Jurkat, Clone E6-1 (cell line): ENCODE measurements around the gene STK25.

Source experiments
- DNase-seq: peaks from one replicate; pipeline ENCODE4 v3.0.0-alpha.2; 2011; ENCODE audit warnings: low read depth, low spot score
- H3K4me3 ChIP-seq: 2 replicates; pipeline ENCODE4 v1.5.1; 2011; ENCODE audit warnings: mild to moderate bottlenecking, low read length, control low read depth, moderate library complexity

The STK25 gene

DNA sequence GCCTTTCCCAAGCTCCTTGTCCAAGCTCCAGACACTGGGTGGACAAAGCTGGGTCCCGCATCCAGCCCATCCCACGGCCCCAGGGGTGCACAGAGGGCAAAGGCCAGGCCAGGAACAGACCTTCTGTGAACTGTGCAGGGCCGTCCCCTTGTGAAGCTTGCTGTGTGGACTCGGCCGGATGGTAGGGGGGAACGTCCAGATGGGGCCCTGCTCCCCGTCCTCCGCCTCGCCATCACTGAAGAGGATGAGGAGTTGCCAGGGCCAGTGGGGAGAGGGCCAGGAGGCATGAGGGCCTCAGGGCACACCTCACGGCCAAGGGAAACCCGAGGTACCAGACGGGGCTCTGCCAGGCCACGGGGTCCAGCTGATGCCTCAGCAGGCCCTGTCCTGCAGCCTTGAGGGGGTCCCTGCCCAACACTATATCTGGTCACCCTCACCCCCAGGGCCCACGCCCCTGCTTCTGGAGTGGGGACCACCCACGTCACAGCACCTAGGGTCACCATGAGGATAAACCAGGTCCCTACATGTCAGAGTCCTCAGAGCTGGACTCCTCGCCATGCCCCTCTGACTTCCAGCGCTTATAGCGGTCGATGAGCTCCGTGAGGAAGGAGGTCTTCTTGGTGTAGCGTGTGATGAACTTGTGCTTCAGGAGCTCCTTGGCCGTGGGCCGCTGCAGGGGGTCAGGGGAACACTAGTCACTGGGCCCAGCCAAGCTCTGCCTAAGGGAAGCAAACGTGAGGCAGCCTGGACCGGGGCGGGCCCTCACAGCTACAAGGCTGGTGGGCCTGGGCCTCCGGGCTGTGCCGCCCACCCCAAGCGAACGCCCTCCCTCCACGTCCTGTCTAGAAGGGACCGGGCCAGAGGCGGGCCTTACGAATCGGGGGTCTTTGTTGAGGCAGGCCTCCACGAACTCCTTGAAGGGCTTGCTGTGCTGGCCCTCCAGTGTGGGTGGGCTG lies 10.0 kb downstream of the STK25 start:
- DNase-seq, result no peak
- no peak overlapping the region for H3K4me3 ChIP-seq

DNA sequence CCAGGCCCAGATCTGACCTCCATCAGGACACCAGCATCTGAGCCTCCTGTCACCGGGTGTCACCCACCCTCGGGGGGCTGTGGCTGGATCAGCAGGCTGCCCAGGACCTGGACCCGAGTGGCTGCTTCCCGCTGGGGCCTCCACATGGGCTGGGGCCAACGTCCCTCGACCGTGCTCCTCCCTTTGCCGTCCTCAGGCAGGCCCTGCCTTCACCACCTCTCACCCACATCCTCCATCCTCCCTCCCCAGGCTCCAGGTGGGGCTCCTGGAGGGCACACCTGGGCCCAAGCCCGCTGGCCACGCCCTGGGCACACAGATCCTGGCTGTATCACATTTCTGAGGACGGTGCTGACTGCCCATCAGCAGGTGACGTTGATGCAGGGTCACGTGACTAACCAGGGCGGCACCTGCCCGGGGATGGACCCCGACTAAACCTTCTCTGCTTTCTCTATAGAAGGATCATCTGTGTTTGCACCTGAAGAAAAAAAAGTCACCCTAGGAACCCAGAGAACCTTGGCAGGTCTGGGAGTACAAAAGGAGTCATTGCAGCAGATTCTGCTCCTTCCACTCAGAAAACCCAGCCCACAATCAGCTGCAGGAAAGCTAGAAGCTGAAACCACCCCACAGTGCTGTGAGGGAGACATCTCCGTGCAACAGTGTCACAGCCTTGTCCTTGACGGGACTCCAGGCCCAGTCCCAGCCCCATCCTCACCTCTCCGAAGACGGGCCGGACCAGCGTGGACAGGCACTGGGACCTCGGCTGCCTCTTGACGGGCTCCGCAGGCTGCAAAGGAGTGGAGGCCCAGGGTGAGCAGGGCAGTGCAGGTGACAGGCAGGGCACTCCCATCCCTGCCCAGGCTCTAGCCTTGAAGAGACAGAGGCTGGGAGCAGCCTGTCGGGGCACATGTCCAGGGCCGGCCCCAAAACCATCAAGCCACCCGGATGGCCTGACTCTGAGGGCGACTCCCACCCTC lies 11.2 kb downstream of the STK25 start:
- no peak for DNase-seq
- H3K4me3 ChIP-seq, result no peak overlapping the region

DNA sequence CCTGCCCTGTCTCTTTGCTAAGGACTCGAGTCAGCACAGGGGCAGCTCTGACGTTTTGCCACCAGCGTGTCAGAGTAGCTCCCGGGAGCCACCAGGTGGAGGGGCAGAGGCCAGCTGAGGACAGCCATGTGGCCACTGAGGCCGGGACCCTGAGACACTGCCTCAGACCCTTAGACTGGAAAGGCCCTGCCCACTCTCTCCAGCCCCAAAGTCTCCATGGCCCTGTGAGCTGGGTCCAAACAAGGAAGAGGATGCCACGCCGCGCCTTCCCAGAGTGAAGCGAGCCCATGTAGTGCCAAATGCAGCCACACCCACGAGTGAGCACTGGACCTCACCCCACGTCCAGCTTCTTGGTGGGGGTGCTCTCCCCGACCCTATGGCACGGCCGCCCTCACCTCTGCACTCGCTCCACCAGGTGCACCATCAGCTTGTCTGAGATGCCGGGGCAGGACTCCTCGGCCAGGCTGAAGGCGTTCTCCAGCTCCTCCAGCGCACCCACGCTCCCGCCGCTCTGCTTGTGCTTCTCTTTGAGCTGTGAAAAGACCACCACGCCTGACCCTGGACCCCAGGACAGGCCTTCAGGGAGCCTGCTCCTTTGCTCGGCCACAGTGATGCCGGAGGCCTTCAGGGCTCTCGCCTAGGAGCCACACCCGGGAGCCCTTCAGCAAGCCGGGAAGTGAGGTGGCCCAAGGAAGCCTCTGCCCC lies 12.2 kb downstream of the STK25 start:
- H3K4me3 ChIP-seq, result no peak overlapping the region
- no peak for DNase-seq

DNA sequence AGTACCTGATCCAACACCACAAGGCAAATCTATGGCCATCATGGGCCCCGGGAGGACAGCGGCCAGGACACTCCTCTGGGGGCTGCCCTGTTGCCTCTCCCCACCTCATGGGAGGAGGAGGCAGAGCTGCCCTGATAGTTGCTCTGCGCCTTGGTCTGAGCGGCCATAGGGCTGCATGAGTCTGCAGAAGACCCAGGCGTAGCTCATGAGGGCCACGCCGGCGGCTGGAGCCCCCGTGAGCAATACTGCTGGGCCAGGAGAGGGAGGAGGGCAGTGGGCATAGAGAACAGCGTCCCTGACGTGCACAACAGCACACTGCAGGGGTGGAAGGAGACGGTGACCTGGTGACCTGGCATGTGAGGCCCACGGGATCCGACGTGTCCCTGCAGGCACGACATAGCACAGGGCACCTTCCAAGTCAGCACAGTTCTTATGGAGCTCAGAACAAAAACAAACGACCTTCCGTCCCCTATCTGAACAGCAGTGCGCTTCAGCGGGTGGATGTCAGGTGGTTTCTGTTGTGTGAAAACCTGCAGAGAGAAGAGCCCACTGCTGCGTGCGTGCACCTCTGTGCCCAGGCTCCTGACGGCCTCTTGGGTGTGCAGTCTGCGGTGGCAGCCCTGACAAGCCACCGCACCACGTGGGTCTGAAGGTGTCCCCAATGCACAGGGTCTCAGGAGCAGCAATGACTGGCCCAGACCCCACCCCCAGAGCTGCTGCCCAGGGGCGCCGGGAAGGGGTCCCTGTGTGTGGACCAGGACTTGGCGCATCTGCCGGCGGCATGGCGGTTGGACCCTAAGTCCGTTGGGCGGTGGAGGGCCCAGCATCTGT lies 13.0 kb downstream of the STK25 start:
- no peak for DNase-seq
- H3K4me3 ChIP-seq, result no peak overlapping the region

DNA sequence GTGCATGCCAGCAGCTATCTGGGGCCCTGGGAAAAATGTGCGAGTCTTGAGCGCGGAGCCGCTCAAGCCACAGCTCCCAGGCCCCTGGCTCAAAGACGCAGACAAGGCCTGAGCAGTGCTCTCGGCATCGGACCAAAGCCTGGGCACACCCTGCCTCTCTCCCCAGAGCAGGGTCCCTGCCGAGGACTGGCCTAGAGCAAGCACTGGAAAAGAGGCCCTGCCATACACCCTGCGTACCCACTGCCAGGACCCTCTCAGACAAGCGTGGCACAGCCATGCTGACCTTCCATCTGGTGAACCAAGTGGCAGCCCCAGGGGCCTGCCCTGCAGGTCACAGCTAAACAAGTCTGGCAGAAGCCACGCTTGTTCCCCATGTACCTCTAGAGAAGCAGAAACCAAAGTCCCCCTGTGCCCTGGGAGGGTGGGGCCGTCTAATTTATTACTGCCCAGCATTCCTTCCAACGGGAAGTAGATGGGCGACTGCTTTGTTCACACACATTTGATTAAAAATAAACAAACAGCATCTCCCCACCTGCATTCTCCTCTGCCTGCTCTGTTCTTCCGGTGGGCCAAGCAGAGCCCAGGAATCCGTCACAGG lies 14.0 kb downstream of the STK25 start:
- no peak for DNase-seq
- no peak overlapping the region for H3K4me3 ChIP-seq

DNA sequence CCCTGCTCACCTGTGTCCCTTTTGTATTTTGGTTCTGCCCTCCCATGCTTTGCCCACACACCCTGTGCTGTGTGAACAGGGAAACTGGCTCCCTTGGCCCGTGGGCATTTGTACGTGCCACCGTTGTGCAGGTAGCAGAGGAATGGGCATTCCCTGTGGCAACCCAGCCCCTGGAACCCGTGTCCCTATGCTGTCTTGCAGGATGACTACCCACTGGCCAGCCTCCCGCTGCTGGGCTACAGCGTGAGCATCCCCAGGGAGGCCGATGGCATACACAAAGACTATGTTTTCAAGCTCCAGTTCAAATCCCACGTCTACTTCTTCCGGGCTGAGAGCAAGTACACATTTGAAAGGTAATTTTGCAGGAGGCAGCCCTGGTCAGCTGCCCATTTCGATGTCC lies 15.3 kb downstream of the STK25 start:
- no peak overlapping the region for H3K4me3 ChIP-seq
- DNase-seq, result no peak

DNA sequence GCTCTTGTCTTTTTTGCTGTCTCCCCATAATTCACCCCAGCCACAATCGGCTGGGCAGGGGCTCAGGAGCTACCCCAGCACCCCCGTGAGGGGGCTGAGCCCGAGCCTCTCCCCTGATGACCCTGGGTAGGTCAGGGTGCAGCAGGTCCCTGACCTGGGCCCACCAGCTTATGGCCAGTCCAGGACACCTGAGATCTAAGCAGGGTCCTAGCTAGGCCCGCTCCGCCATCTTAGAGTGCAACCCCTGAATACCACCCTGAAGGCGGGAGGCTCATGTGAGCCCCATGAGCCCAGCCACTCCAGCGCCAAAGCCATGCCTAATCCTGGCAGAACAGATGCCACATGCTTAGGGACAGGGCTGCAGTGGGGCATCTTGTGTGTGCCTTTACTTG lies 16.2 kb downstream of the STK25 start:
- H3K4me3 ChIP-seq, result no peak overlapping the region
- no peak for DNase-seq

DNA sequence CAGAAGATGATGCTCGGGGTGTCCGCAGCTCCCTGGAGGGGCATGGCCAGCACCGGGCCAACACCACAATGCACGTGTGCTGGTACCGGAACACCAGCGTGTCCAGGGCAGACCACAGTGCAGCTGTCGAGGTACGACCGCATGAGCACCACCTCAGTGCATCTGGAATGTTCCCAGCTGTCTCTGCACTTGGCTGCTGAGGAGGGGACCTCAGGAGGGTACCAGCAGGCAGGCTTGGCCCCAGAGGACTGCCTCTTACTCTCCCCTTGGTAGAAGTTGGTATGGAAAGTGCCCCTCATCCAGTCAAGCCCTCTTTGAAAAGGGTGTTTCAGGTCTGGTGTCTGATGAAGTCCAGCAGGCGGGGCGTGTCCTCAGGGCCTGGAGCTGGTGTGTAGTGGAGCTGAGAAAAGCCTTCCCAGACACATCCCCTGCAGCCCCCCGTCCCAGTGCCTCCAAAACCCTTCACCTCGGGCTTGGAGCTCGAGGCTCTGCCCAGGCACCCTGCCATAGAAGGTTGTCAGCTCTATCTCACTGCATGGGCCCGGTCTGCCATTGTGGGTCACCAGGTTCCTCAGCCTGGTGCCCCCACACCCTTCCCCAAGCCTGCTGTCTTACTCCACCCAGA lies 16.7 kb downstream of the STK25 start:
- no peak overlapping the region for H3K4me3 ChIP-seq
- no peak for DNase-seq

DNA sequence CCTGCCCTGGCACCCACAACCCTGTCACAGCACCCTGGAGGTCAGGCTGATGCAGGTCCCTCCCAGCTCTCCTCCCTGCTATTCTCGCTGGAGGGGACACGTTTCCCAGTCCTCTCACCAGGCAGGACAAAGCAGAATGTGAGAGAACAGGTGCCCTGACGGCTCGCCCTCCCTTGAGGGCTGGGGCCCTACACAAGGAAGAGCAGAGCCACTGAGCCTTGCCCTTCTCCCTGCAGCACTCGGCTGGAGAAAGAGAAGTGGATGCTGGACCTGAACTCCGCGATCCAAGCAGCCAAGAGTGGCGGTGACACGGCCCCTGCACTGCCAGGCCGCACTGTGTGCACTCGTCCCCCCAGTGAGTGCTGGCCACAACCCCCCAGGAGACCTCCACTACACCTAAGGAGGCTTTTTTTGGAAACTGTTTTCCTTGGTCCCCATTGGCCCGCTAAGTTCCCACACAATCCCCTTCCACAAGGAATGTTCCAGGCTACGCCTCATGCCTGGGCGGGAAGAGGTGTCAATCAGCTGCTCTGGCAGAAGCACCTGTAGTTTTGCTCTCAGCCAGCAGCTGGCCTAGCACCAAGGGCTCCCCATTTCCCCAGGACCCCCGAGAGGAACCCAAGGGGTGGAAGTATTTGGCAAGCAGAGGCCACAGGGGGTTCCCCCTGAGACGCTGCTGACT lies 17.4 kb downstream of the STK25 start:
- DNase-seq, result no peak
- no peak overlapping the region for H3K4me3 ChIP-seq

DNA sequence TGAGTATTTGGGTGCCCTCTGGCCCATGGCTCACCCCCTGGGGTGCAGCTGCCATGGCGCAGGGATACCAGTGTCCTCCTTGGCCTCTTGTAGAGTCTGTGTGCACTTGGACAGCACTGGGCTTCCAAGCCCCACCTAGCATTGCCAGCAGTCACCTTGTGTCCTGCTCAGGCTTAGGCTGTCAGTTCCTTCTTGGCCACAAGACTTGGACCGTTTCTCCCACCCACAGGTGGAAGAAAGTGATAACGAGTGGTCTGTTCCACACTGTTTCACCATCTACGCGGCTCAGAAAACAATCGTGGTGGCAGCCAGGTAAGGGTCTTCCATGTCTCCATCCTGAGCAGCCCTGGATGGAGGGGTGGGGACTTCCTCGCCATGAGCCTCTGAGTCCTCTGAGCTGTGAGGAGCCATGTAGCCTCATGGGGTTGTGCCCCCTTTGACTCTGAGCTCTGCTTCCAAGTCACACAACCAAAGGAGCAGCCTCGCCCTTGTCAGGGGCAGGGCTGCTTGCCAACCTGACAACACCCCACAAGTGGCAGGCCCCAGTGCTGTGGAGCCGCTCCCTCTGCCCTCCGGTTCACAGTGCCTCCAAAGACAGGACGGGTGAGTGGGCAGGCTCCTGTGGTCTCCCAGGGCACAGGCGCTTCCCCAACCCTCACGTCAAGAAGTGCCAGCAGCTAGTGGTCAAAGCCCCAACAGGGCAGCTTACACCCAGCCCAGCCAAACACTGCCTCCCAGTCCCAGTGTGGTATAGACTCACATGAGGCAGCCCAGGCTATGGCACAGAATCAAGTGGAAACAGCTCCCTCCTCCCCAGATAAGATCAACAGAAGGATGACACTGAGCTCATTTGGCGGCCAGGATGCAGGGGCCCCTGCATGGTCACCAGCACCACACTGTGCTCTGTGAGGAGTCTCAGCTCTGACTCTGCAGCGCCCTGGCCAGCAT lies 18.4 kb downstream of the STK25 start:
- H3K4me3 ChIP-seq, result no peak overlapping the region
- DNase-seq, result no peak

DNA sequence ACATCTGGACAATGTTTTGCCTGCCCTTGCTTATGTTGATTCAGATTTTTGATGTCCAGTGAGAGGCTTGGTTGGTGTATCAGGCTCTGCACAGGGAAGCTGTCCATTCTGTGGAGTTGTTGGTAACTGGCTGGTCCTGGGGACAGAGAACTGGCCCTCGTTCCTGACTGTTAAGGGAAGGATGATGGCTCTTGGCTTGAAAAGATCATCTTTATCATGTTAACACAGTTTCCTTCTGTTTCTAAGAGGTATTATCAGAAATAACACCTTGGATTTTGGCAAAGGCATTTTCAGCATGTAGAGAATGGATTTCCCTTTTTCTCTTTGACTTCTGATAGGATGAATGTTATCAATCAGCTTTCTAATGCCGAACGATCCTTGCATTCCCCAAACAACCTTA lies 19.3 kb downstream of the STK25 start:
- H3K4me3 ChIP-seq, result no peak overlapping the region
- no peak for DNase-seq

DNA sequence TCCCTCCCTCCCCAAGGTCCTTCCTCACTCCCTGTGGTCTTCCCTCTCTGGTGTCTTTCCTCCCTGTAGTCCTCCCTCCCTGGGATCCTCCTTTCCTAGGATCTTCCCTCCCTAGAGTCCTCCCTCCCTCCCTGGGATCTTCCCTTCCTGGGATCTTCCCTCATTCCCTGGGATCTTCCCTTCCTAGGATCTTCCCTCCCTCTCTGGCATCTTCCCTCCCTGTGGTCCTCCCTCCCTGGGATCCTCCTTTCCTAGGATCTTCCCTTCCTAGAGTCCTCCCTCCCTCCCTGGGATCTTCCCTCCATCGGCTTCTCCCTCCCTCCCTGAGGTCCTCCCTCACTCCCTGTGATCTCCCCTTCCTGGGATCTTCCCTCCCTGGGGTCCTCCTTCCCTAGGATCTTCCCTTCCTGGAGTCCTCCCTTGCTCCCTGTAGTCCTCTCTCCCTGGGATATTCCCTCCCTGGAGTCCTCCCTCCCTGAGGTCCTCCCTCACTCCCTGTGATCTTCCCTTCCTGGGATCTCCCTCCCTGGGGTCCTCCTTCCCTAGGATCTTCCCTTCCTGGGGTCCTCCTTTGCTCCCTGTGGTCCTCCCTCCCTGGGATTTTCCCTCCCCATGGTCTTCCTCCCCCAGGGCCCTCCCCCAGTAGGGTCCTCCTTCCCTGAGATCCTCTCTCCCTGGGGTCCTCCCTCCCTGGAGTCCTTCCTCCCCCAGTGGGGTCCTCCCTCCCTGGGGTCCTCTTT lies 23.0 kb downstream of the STK25 start:
- no peak overlapping the region for H3K4me3 ChIP-seq
- no peak for DNase-seq

DNA sequence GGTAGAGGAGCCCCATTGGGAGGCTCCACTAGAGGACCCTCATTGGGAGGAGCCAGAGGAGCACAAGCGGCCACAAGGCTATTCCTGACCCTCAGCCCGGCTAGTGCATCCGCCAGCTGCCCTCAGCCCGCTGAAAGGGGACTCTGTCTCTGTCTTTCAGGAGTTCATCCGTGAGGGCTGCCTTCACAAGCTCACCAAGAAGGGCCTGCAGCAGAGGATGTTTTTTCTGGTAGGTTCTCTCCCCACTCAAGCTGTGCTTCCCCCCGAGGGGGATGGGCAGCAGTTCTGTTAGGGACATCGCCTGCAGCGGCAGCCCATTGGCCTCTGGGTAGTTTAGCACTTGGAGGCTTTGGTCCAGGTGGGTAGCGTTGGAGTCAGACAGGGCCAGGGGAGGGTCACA lies 25.1 kb downstream of the STK25 start:
- no peak overlapping the region for H3K4me3 ChIP-seq
- DNase-seq, result no peak

DNA sequence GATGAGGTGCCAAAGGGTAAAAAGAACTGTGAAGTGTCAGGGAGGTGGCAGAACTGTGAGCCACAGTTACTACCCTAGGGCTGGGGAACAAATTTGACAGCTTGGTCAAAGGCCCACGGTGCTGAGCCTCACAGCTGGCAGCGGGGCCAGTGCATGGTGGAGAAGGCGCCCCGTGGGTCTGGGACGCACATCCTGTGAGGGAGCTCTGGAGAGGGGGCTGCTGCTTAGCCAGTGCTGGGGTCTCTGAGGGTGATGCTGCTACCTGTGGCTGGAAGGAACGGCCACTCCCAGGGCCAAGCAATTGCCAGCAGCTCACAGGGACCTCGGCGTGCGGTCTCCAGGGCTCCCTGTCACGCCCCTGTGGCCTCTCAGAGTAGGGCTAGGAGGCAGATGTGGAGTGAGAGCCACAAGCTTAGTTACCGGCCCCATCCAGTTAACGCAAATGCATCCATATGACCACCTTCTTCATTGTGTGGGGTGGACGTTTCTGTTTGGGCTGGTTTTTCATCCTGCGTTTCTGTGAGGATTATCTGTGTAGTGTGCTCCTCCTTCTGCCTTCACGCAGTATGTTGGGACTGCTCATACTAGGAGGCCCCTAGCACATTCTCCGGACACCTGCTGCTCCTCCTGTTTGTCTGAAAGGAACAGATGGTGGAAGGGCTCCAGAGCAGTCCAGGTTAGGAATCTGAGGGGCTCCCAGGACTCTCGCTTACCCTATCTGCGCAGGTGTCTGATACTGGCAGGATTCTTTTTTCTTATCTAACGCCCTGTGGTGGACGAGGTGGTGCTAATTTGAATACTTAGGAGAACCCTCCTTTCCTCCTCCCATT lies 26.0 kb downstream of the STK25 start:
- no peak overlapping the region for H3K4me3 ChIP-seq
- no peak for DNase-seq

DNA sequence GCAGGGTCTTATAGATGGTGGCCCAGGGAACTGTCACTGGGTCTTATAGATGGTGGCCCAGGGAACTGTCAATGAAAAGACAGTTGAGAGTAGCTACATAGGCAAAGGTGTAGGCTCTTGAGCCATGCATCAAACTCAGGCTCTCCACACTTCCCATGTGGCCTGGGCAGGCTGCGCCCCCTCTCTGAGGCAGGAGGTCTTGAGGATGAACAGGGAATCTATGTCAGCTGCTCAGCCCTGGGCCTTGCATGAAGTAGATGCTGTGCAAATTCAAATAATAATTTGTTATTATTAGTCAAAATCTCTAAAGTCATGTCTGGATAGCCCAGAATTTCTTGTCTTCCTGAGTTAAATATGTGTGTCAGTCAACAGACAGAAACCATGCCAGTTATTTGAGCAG lies 26.7 kb downstream of the STK25 start:
- no peak for DNase-seq
- no peak overlapping the region for H3K4me3 ChIP-seq
